ENCODE data around the gene PPM1E. TPM values are rescaled to one million over a fixed set of nuclear protein-coding genes. Genes with fewer than 3 reads are reported as not detected.

The PPM1E gene
- total RNA-seq, 1 experiment from 2014 or later: 0.09 TPM

GRCh38 chr17:58873926-58874325 lies 118.3 kb downstream of the PPM1E start:
- intact Hi-C loops (cut with micrococcal nuclease; ENCODE audit: unreplicated experiment): loop anchor here (10.0 kb wide), 1 partner anchor 131 kb away; no protein-coding TSS in a partner anchor
- TF ChIP-seq CTCF (IDR thresholded peaks at IDR 0.05; ENCODE audit: unreplicated experiment): no peak
- CTCF ChIA-PET: no interaction called here
- no peaks in the 10 kb centered on the region for H3K4me1 Mint-ChIP-seq (ENCODE audit: low read depth, unreplicated experiment)
- H3K27ac Mint-ChIP-seq (ENCODE audit: unreplicated experiment): no peak overlapping the region
- no peak for DNase-seq
- H3K4me3 Mint-ChIP-seq (ENCODE audit: low read depth, unreplicated experiment): no peak overlapping the region
- peaks cover 11% of the 10 kb centered on the region for H3K27me3 Mint-ChIP-seq (ENCODE audit: unreplicated experiment)
- no TSS peak for BruUV-seq (replicated peaks)
- no peaks in the 10 kb centered on the region for H3K9me3 Mint-ChIP-seq (ENCODE audit: low read depth, unreplicated experiment)
- no peaks in the 10 kb centered on the region for H3K36me3 Mint-ChIP-seq (ENCODE audit: insufficient read depth, unreplicated experiment)

- no peaks in the 10 kb centered on the region for H3K9me3 Mint-ChIP-seq (ENCODE audit: low read depth, unreplicated experiment)
- no TSS peak for BruUV-seq (replicated peaks)
- H3K4me3 Mint-ChIP-seq (ENCODE audit: low read depth, unreplicated experiment): no peak overlapping the region
- no peaks in the 10 kb centered on the region for H3K36me3 Mint-ChIP-seq (ENCODE audit: insufficient read depth, unreplicated experiment)
- no peak for DNase-seq
- no peaks in the 10 kb centered on the region for H3K4me1 Mint-ChIP-seq (ENCODE audit: low read depth, unreplicated experiment)
- H3K27me3 Mint-ChIP-seq (ENCODE audit: unreplicated experiment): no peaks in the 10 kb centered on the region
- CTCF ChIA-PET: interaction anchor here (0.6 kb wide), 1 partner anchor 66 kb away, joined by 3 read pairs; no protein-coding TSS in a partner anchor
- no peak for TF ChIP-seq CTCF (IDR thresholded peaks at IDR 0.05; ENCODE audit: unreplicated experiment)
- intact Hi-C loops (cut with micrococcal nuclease; ENCODE audit: unreplicated experiment): loop anchor here (10.0 kb wide), 1 partner anchor 130 kb away; no protein-coding TSS in a partner anchor
- H3K27ac Mint-ChIP-seq (ENCODE audit: unreplicated experiment): no peak overlapping the region
Measured at GRCh38 chr17:58875261-58875660, 119.6 kb downstream of the PPM1E start.

GRCh38 chr17:58884161-58884560 lies 128.5 kb downstream of the PPM1E start:
- no peak for TF ChIP-seq CTCF (IDR thresholded peaks at IDR 0.05; ENCODE audit: unreplicated experiment)
- H3K36me3 Mint-ChIP-seq (ENCODE audit: insufficient read depth, unreplicated experiment): no peaks in the 10 kb centered on the region
- H3K27ac Mint-ChIP-seq (ENCODE audit: unreplicated experiment): no peak overlapping the region
- no peak overlapping the region for H3K4me3 Mint-ChIP-seq (ENCODE audit: low read depth, unreplicated experiment)
- no peaks in the 10 kb centered on the region for H3K9me3 Mint-ChIP-seq (ENCODE audit: low read depth, unreplicated experiment)
- intact Hi-C loops (cut with micrococcal nuclease; ENCODE audit: unreplicated experiment): no loop called here
- CTCF ChIA-PET: no interaction called here
- peaks cover 25% of the 10 kb centered on the region for H3K27me3 Mint-ChIP-seq (ENCODE audit: unreplicated experiment)
- H3K4me1 Mint-ChIP-seq (ENCODE audit: low read depth, unreplicated experiment): no peaks in the 10 kb centered on the region
- DNase-seq: no peak
- BruUV-seq (replicated peaks): no TSS peak

- no peak overlapping the region for H3K4me3 Mint-ChIP-seq (ENCODE audit: low read depth, unreplicated experiment)
- DNase-seq: no peak
- CTCF ChIA-PET: no interaction called here
- no TSS peak for BruUV-seq (replicated peaks)
- intact Hi-C loops (cut with micrococcal nuclease; ENCODE audit: unreplicated experiment): no loop called here
- no peaks in the 10 kb centered on the region for H3K36me3 Mint-ChIP-seq (ENCODE audit: insufficient read depth, unreplicated experiment)
- H3K4me1 Mint-ChIP-seq (ENCODE audit: low read depth, unreplicated experiment): no peaks in the 10 kb centered on the region
- TF ChIP-seq CTCF (IDR thresholded peaks at IDR 0.05; ENCODE audit: unreplicated experiment): no peak
- peaks cover 25% of the 10 kb centered on the region for H3K27me3 Mint-ChIP-seq (ENCODE audit: unreplicated experiment)
- no peak overlapping the region for H3K27ac Mint-ChIP-seq (ENCODE audit: unreplicated experiment)
- H3K9me3 Mint-ChIP-seq (ENCODE audit: low read depth, unreplicated experiment): no peaks in the 10 kb centered on the region
Measured at GRCh38 chr17:58886514-58886913, 130.9 kb downstream of the PPM1E start.
